HCT116 (cell line): ENCODE results near the gene ZNF835. TPM values are rescaled to one million over a fixed set of nuclear protein-coding genes. Genes with fewer than 3 reads are reported as not detected.

Experiments
- ATAC-seq: fragments of 200-7000 bp; cut with Tn5 transposase; 2 replicates; pipeline ENCODE4 v1.9.1; 2020; ENCODE audit warnings: mild to moderate bottlenecking, moderate library complexity
- BruUV-seq: library from RNA; stranded (reverse); fragments of 400-500 nt; replicated peaks from 2 replicates; lab custom pipeline; 2021; lab: Mats Ljungman, UMichigan
- CTCF ChIA-PET: fragments of 300-600 bp; sonication (Branson Sonifier 250); formaldehyde crosslinking; loops from one replicate; lab custom pipeline; 2021; ENCODE audit warnings: antibody characterized with exemption; lab: Charles Lee
- POLR2A ChIA-PET: fragments of 300-600, 350-600 bp; sonication (Branson Sonifier 250); formaldehyde crosslinking; loops from one replicate; lab custom pipeline; 2021; ENCODE audit warnings: antibody characterized with exemption; lab: Charles Lee
- RAD21 ChIA-PET, 2 experiments: fragments of 300-600 bp; sonication (Branson Sonifier 250); formaldehyde crosslinking; loops; one replicate each; lab custom pipeline; 2023; ENCODE audit warnings: low total read pairs in 2 of 2; ENCODE audit not compliant: uncharacterized antibody in 2 of 2, unreplicated experiment in 2 of 2, low non-redundant PET in 1 of 2; lab: Charles Lee
- DNase-seq: peaks from one replicate; pipeline ENCODE4 v3.0.0-alpha.2; 2010; ENCODE audit warnings: low read depth, low spot score
- H2AFZ ChIP-seq: fragments of 200-600 bp; shearing (Covaris generic), sonication (generic); 2 replicates; pipeline ENCODE4 v1.6.1; 2017; ENCODE audit warnings: low read depth, mixed run types, mixed read lengths, antibody characterized with exemption, low read length; ENCODE audit not compliant: poor library complexity, severe bottlenecking
- H3K27ac ChIP-seq: 2 replicates; pipeline ENCODE4 v1.5.1; 2012; ENCODE audit warnings: low read depth, low read length
- H3K27me3 ChIP-seq: fragments of 200-600 bp; sonication (generic); 2 replicates; pipeline ENCODE4 v1.6.1; 2016; ENCODE audit warnings: mixed run types, low read length, mixed read lengths; ENCODE audit not compliant: insufficient read depth
- H3K36me3 ChIP-seq, 2 experiments: fragments of 200-500 bp in 1 of 2; fragments of 200-600 bp in 1 of 2; sonication (Bioruptor generic) in 1 of 2; sonication (generic) in 1 of 2; 2 replicates each; pipeline versions ENCODE4 v1.5.1 to v1.6.1; 2014 to 2016; ENCODE audit warnings: low read length in 2 of 2, inconsistent platforms in 1 of 2, mixed read lengths in 1 of 2, mixed run types in 1 of 2; ENCODE audit not compliant: insufficient read depth in 2 of 2, control insufficient read depth in 1 of 2
- H3K4me1 ChIP-seq, 2 experiments: fragments of 200-600 bp in 1 of 2; sonication (generic) in 1 of 2; 2 replicates each; pipeline versions ENCODE4 v1.5.1 to v1.6.1; 2012 to 2017; ENCODE audit warnings: low read length in 2 of 2, inconsistent platforms in 1 of 2, mild to moderate bottlenecking in 1 of 2, mixed read lengths in 1 of 2, mixed run types in 1 of 2, moderate library complexity in 1 of 2; ENCODE audit not compliant: insufficient read depth in 2 of 2, control insufficient read depth in 1 of 2
- H3K4me2 ChIP-seq: fragments of 200-600 bp; sonication (generic); 2 replicates; pipeline ENCODE4 v1.6.1; 2017; ENCODE audit warnings: mixed run types, low read length, mixed read lengths
- H3K4me3 ChIP-seq, 2 experiments: fragments of 200-600 bp in 1 of 2; sonication (generic) in 1 of 2; replicated peaks in 1 of 2; 2 replicates each; pipeline ENCODE4 v1.5.1; 2011 to 2016; ENCODE audit warnings: low read length in 2 of 2, control low read depth in 1 of 2, low read depth in 1 of 2, mild to moderate bottlenecking in 1 of 2, mixed read lengths in 1 of 2, mixed run types in 1 of 2
- H3K79me2 ChIP-seq: fragments of 200-600 bp; sonication (generic); 2 replicates; pipeline ENCODE4 v1.6.1; 2017; ENCODE audit warnings: mild to moderate bottlenecking, mixed run types, low read length, moderate library complexity, mixed read lengths; ENCODE audit not compliant: insufficient read depth
- H3K9ac ChIP-seq: fragments of 200-600 bp; sonication (generic); 2 replicates; pipeline ENCODE4 v1.6.1; 2016; ENCODE audit warnings: low read length, mixed read lengths
- H3K9me2 ChIP-seq: fragments of 200-600 bp; sonication (generic), shearing (Covaris generic); 2 replicates; pipeline ENCODE4 v1.6.1; 2017; ENCODE audit warnings: mixed run types, mild to moderate bottlenecking, moderate library complexity; ENCODE audit not compliant: insufficient read depth
- H3K9me3 ChIP-seq, 2 experiments: fragments of 200-500 bp in 1 of 2; fragments of 200-600 bp in 1 of 2; sonication (Bioruptor generic) in 1 of 2; sonication (generic) in 1 of 2; 2 replicates each; pipeline ENCODE4 v1.6.1; 2014 to 2017; ENCODE audit warnings: low read length in 2 of 2, mixed read lengths in 2 of 2, inconsistent platforms in 1 of 2, low read depth in 1 of 2, mild to moderate bottlenecking in 1 of 2, mixed run types in 1 of 2, moderate library complexity in 1 of 2; ENCODE audit not compliant: control insufficient read depth in 1 of 2, insufficient read depth in 1 of 2
- H4K20me1 ChIP-seq: fragments of 200-600 bp; sonication (generic), shearing (Covaris generic); 2 replicates; pipeline ENCODE4 v1.6.1; 2017; ENCODE audit warnings: mixed run types, mild to moderate bottlenecking, moderate library complexity; ENCODE audit not compliant: insufficient read depth
- CEBPB ChIP-seq: IDR thresholded peaks from 2 replicates; pipeline ENCODE4 v1.6.1; 2012; ENCODE audit warnings: low read depth
- EGR1 ChIP-seq: IDR thresholded peaks from 2 replicates; pipeline ENCODE4 v1.6.1; 2012; ENCODE audit warnings: low read depth
- FOSL1 ChIP-seq: IDR thresholded peaks from 2 replicates; pipeline ENCODE4 v1.6.1; 2012; ENCODE audit warnings: low read depth
- POLR2A ChIP-seq: IDR thresholded peaks from 2 replicates; pipeline ENCODE4 v1.7.0; 2011; ENCODE audit warnings: borderline replicate concordance; ENCODE audit not compliant: insufficient read depth, insufficient read length; ENCODE audit errors: extremely low read depth
- POLR2AphosphoS5 ChIP-seq: IDR thresholded peaks from 2 replicates; pipeline ENCODE4 v1.6.1; 2011; ENCODE audit warnings: mild to moderate bottlenecking, low read depth, low read length, moderate library complexity
- RAD21 ChIP-seq: IDR thresholded peaks from 2 replicates; pipeline ENCODE4 v1.6.1; 2012; ENCODE audit warnings: low read depth, mild to moderate bottlenecking
- TCF7L2 ChIP-seq: IDR thresholded peaks from 2 replicates; pipeline ENCODE4 v1.7.0; 2011; ENCODE audit warnings: borderline replicate concordance, inconsistent platforms; ENCODE audit not compliant: insufficient read depth, insufficient read length; ENCODE audit errors: extremely low read depth
- intact Hi-C: fragments of 100-400 bp; cut with micrococcal nuclease; formaldehyde crosslinking; loops from 2 replicates; pipeline ENCODE4 v1.10.0; 2022
- total RNA-seq: library from RNA; stranded (reverse); gene quantifications from one replicate; pipeline ENCODE4 v1.2.1, GENCODE V29; 2021; ENCODE audit not compliant: unreplicated experiment
- TF ChIP-seq, protein P1 (sequence below): IDR thresholded peaks from 2 replicates; pipeline ENCODE4 v1.6.1; 2012; ENCODE audit warnings: low read depth
- TF ChIP-seq, protein P2 (sequence below), 3 experiments: fragments of 200-600 bp in 1 of 3; sonication (generic) in 1 of 3; IDR thresholded peaks in 2 of 3; conservative IDR thresholded peaks in 1 of 3; 2 replicates each; pipeline ENCODE4 v1.5.1; 2012 to 2017; ENCODE audit warnings: low read depth in 2 of 3, low read length in 2 of 3, antibody characterized with exemption in 1 of 3, borderline replicate concordance in 1 of 3, control low read depth in 1 of 3, mild to moderate bottlenecking in 1 of 3, mixed read lengths in 1 of 3, mixed run types in 1 of 3, moderate library complexity in 1 of 3; ENCODE audit not compliant: insufficient read depth in 1 of 3
- TF ChIP-seq, protein P3 (sequence below): IDR thresholded peaks from 2 replicates; pipeline ENCODE4 v1.6.1; 2012

The ZNF835 gene
- total RNA-seq, 1 experiment from 2014 or later, result not detected

DNA sequence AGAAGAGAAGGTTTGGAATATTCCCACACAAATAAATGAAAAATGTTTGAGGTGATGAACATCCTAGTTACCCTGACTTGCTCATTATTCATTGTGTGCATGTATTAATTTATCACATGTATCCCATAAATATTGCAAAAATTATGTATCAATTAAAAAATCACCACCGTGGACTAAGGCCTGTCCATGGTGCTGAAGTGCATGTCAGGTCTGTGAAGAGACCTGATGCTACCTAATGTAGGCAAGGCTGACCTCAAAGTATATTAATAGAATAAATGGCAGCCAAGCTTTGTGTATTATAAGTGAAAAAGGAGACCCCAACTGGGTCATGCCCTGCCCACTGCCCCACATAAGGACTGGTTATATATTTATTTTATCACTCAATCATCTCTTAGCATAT lies 34.4 kb upstream of the ZNF835 start:
- no peak for DNase-seq
- no peaks in the 10 kb centered on the region for H3K27me3 ChIP-seq
- no peaks in the 10 kb centered on the region for H3K9me2 ChIP-seq
- no peak overlapping the region for H2AFZ ChIP-seq
- H3K79me2 ChIP-seq, result no peaks in the 10 kb centered on the region
- CTCF ChIA-PET, result no interaction called here
- RAD21 ChIA-PET, result no interaction called here
- intact Hi-C loops, result no loop called here
- H3K9me3 ChIP-seq, result peaks cover 19 to 20% of the 10 kb centered on the region in 2 experiments; a peak in 3 of 4 replicates
- no peaks in the 10 kb centered on the region for H3K4me1 ChIP-seq
- no peak overlapping the region for H3K27ac ChIP-seq
- POLR2A ChIA-PET, result no interaction called here
- no peak overlapping the region for H3K9ac ChIP-seq
- no peaks in the 10 kb centered on the region for H3K36me3 ChIP-seq
- no TSS peak for BruUV-seq
- H3K4me2 ChIP-seq, result no peak overlapping the region
- H3K4me3 ChIP-seq, result no peak overlapping the region
- ATAC-seq, result no peak
- H4K20me1 ChIP-seq, result no peaks in the 10 kb centered on the region
- TF ChIP-seq RAD21 (no peak), POLR2AphosphoS5 (no peak)
- TF ChIP-seq, protein P1, sequence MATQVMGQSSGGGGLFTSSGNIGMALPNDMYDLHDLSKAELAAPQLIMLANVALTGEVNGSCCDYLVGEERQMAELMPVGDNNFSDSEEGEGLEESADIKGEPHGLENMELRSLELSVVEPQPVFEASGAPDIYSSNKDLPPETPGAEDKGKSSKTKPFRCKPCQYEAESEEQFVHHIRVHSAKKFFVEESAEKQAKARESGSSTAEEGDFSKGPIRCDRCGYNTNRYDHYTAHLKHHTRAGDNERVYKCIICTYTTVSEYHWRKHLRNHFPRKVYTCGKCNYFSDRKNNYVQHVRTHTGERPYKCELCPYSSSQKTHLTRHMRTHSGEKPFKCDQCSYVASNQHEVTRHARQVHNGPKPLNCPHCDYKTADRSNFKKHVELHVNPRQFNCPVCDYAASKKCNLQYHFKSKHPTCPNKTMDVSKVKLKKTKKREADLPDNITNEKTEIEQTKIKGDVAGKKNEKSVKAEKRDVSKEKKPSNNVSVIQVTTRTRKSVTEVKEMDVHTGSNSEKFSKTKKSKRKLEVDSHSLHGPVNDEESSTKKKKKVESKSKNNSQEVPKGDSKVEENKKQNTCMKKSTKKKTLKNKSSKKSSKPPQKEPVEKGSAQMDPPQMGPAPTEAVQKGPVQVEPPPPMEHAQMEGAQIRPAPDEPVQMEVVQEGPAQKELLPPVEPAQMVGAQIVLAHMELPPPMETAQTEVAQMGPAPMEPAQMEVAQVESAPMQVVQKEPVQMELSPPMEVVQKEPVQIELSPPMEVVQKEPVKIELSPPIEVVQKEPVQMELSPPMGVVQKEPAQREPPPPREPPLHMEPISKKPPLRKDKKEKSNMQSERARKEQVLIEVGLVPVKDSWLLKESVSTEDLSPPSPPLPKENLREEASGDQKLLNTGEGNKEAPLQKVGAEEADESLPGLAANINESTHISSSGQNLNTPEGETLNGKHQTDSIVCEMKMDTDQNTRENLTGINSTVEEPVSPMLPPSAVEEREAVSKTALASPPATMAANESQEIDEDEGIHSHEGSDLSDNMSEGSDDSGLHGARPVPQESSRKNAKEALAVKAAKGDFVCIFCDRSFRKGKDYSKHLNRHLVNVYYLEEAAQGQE, result peak; percentile 37

DNA sequence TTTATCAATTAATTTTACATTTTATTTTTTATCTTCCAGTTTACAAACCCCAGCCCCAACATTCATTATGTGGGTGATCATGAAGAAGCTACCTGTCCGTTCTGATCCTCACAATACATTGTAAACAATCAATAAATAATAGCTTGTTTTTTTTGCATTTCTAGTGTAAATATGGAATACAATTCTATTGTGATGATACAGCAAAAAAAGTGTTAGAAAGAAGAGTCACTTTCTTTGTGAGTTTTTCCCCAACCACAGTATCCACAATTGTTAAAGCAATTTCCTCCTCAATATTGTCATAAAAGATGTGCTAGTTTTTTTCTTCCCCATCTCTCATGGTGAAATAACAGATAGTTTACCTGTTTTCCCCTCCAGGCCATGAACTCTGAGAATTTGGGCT lies 30.3 kb upstream of the ZNF835 start:
- Histone ChIP-seq H3K4me2 (no peak overlapping the region), H3K27ac (no peak overlapping the region), H3K9ac (no peak overlapping the region), H3K9me3 (peaks cover 11 to 13% of the 10 kb centered on the region in 2 experiments; a peak in 3 of 4 replicates), H3K27me3 (no peaks in the 10 kb centered on the region), H3K79me2 (no peaks in the 10 kb centered on the region), H2AFZ (no peak overlapping the region), H3K9me2 (no peaks in the 10 kb centered on the region), H3K4me1 (no peaks in the 10 kb centered on the region), H4K20me1 (no peaks in the 10 kb centered on the region), H3K4me3 (no peak overlapping the region), H3K36me3 (no peaks in the 10 kb centered on the region)
- no TSS peak for BruUV-seq
- ATAC-seq, result no peak
- TF ChIP-seq, protein P2, sequence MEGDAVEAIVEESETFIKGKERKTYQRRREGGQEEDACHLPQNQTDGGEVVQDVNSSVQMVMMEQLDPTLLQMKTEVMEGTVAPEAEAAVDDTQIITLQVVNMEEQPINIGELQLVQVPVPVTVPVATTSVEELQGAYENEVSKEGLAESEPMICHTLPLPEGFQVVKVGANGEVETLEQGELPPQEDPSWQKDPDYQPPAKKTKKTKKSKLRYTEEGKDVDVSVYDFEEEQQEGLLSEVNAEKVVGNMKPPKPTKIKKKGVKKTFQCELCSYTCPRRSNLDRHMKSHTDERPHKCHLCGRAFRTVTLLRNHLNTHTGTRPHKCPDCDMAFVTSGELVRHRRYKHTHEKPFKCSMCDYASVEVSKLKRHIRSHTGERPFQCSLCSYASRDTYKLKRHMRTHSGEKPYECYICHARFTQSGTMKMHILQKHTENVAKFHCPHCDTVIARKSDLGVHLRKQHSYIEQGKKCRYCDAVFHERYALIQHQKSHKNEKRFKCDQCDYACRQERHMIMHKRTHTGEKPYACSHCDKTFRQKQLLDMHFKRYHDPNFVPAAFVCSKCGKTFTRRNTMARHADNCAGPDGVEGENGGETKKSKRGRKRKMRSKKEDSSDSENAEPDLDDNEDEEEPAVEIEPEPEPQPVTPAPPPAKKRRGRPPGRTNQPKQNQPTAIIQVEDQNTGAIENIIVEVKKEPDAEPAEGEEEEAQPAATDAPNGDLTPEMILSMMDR (IDR thresholded peaks at IDR 0.05 in 2 of 3, conservative IDR thresholded peaks at IDR 0.05 in 1 of 3; ENCODE audit: borderline replicate concordance in 1 of 3, insufficient read depth in 1 of 3, low read depth in 2 of 3, low read length in 2 of 3), result no peak
- TF ChIP-seq, protein P3, sequence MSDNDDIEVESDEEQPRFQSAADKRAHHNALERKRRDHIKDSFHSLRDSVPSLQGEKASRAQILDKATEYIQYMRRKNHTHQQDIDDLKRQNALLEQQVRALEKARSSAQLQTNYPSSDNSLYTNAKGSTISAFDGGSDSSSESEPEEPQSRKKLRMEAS, result no peak
- TF ChIP-seq FOSL1, result no peak
- TF ChIP-seq EGR1, result no peak
- no peak for TF ChIP-seq RAD21
- no peak for TF ChIP-seq TCF7L2
- no peak for TF ChIP-seq CEBPB
- TF ChIP-seq POLR2A, result no peak
- intact Hi-C loops, result no loop called here
- CTCF ChIA-PET, result no interaction called here
- POLR2A ChIA-PET, result no interaction called here
- no peak for DNase-seq
- RAD21 ChIA-PET, result no interaction called here
